ENCODE data around the gene VWC2L. TPM values are rescaled to one million over a fixed set of nuclear protein-coding genes. Genes with fewer than 3 reads are reported as not detected.

The VWC2L gene
- total and polyA plus RNA-seq, 4 donors, result not detected

DNA sequence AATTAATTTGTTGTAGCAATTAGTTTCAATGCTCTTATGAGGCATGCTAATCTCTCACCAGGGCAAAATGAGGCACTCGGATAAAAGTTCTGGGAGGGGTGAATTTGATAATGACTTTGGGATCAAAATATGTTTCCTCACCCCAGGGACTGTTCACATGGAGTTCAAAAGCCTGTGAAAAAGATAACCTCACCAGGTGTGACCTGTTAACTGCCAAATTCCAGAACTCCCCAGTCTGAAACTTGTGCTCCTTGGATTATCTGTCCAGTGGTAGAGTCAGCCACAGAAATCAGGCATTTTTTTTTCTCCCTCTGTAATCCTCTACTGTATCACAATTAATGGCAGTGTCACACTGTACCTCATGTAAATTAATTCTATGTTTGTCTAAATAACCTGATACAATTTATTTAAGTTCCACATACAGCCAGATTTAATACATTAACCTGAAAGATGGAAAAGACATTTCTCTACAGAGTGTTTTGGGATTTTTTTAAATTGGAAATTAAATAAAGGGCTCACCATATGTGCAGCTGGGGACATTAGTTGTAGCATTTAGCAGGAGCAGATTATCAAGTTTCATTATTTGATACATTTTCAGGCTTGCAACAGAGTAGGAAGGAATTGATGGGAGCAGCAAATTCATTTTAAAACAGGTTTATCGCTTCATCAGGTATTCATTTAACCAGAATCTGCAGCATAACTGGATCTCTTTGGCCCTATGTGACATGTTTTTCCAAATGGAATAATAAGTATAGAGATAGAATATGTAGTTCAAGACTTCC, 191.2 kb downstream of the VWC2L start:
- WGBS, result 88% methylated on average over 2 of the region's 2 CpGs
- H3K9me3 ChIP-seq (ENCODE audit: control insufficient read depth in 4 of 4, low read length in 3 of 4), result no peaks in the 10 kb centered on the region
- no peaks in the 10 kb centered on the region for H3K27me3 ChIP-seq (ENCODE audit: control insufficient read depth in 4 of 4, insufficient read depth in 4 of 4, low read length in 3 of 4)
- no peaks in the 10 kb centered on the region for H3K4me1 ChIP-seq (ENCODE audit: control insufficient read depth in 4 of 4, insufficient read depth in 4 of 4, low read length in 3 of 4)
- DNase-seq (ENCODE audit: low spot score), result no peak
- TF ChIP-seq EGR1 (IDR thresholded peaks at IDR 0.05; ENCODE audit: low read depth in 2 of 2) (no peak), YY1 (IDR thresholded peaks at IDR 0.05) (no peak), TAF1 (conservative IDR thresholded peaks at IDR 0.05) (no peak), FOXA2 (IDR thresholded peaks at IDR 0.05) (no peak), RAD21 (IDR thresholded peaks at IDR 0.05) (no peak), NR2F2 (IDR thresholded peaks at IDR 0.05) (no peak)
- TF ChIP-seq, protein P1, sequence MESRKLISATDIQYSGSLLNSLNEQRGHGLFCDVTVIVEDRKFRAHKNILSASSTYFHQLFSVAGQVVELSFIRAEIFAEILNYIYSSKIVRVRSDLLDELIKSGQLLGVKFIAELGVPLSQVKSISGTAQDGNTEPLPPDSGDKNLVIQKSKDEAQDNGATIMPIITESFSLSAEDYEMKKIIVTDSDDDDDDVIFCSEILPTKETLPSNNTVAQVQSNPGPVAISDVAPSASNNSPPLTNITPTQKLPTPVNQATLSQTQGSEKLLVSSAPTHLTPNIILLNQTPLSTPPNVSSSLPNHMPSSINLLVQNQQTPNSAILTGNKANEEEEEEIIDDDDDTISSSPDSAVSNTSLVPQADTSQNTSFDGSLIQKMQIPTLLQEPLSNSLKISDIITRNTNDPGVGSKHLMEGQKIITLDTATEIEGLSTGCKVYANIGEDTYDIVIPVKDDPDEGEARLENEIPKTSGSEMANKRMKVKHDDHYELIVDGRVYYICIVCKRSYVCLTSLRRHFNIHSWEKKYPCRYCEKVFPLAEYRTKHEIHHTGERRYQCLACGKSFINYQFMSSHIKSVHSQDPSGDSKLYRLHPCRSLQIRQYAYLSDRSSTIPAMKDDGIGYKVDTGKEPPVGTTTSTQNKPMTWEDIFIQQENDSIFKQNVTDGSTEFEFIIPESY (IDR thresholded peaks at IDR 0.05), result no peak
- H3K36me3 ChIP-seq (ENCODE audit: control insufficient read depth in 4 of 4, insufficient read depth in 3 of 4, low read depth in 1 of 4, low read length in 3 of 4), result no peaks in the 10 kb centered on the region
- no peak overlapping the region for H3K9ac ChIP-seq (ENCODE audit: low read depth in 1 of 2, low read length in 2 of 2)
- H3K27ac ChIP-seq (ENCODE audit: low read depth in 1 of 2, low read length in 2 of 2), result no peak overlapping the region
- no peak overlapping the region for H3K4me3 ChIP-seq (ENCODE audit: low read depth in 1 of 3, low read length in 3 of 3)

DNA sequence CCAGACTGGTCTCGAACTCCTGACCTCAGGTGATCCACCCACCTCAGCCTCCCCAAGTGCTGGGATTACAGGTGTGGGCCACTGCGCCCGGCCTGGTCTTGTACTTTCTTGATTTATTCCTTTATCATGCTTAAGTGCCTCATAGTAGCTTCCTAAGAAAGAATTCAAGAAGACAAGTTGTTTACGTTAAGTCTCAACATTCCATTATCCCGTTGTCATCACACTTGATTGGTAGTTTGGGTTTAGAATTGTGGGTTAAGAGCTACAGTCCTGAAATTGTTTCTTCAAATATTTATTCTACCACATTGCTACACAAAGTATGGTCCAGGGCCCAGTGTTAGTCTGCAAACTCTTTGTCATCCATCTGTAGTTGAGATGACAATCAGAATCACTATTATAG, 194.0 kb downstream of the VWC2L start:
- no peaks in the 10 kb centered on the region for H3K27me3 ChIP-seq (ENCODE audit: control insufficient read depth in 4 of 4, insufficient read depth in 4 of 4, low read length in 3 of 4)
- H3K4me3 ChIP-seq (ENCODE audit: low read depth in 1 of 3, low read length in 3 of 3), result no peak overlapping the region
- H3K27ac ChIP-seq (ENCODE audit: low read depth in 1 of 2, low read length in 2 of 2), result no peak overlapping the region
- no peaks in the 10 kb centered on the region for H3K36me3 ChIP-seq (ENCODE audit: control insufficient read depth in 4 of 4, insufficient read depth in 3 of 4, low read depth in 1 of 4, low read length in 3 of 4)
- TF ChIP-seq, protein P2, sequence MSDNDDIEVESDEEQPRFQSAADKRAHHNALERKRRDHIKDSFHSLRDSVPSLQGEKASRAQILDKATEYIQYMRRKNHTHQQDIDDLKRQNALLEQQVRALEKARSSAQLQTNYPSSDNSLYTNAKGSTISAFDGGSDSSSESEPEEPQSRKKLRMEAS (IDR thresholded peaks at IDR 0.05), result no peak
- TF ChIP-seq SP1 (IDR thresholded peaks at IDR 0.05) (no peak), RXRA (IDR thresholded peaks at IDR 0.05) (no peak), NR2F2 (IDR thresholded peaks at IDR 0.05) (no peak), EGR1 (IDR thresholded peaks at IDR 0.05; ENCODE audit: low read depth in 2 of 2) (no peak)
- no peak for DNase-seq (ENCODE audit: low spot score)
- no peaks in the 10 kb centered on the region for H3K4me1 ChIP-seq (ENCODE audit: control insufficient read depth in 4 of 4, insufficient read depth in 4 of 4, low read length in 3 of 4)
- H3K9me3 ChIP-seq (ENCODE audit: control insufficient read depth in 4 of 4, low read length in 3 of 4), result no peaks in the 10 kb centered on the region
- H3K9ac ChIP-seq (ENCODE audit: low read depth in 1 of 2, low read length in 2 of 2), result no peak overlapping the region
- 75% methylated on average over 5 of the region's 5 CpGs for WGBS

DNA sequence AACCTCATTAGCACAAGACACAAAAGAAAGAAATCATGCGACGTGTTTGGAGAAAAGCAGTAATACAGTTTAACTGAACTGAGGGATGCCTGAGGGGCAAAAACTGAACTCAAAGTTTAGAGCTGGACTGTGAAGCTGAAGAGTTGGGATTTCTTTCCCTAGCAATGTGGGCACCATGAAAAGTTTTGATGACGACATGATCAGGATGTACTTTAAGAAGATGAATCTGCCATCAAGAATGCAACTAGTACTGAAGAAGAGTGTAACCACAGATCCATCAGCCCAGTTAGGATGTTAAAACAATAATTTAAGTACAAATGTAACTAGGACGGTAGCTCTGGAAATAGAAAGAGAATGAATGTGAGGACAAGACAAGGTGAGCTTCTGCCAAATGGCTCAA, 196.2 kb downstream of the VWC2L start:
- no peak overlapping the region for H3K4me3 ChIP-seq (ENCODE audit: low read depth in 1 of 3, low read length in 3 of 3)
- WGBS, result 85% methylated on average over 4 of the region's 4 CpGs
- DNase-seq (ENCODE audit: low spot score), result no peak
- no peaks in the 10 kb centered on the region for H3K9me3 ChIP-seq (ENCODE audit: control insufficient read depth in 4 of 4, low read length in 3 of 4)
- no peak overlapping the region for H3K9ac ChIP-seq (ENCODE audit: low read depth in 1 of 2, low read length in 2 of 2)
- H3K4me1 ChIP-seq (ENCODE audit: control insufficient read depth in 4 of 4, insufficient read depth in 4 of 4, low read length in 3 of 4), result no peaks in the 10 kb centered on the region
- H3K27me3 ChIP-seq (ENCODE audit: control insufficient read depth in 4 of 4, insufficient read depth in 4 of 4, low read length in 3 of 4), result no peaks in the 10 kb centered on the region
- no peaks in the 10 kb centered on the region for H3K36me3 ChIP-seq (ENCODE audit: control insufficient read depth in 4 of 4, insufficient read depth in 3 of 4, low read depth in 1 of 4, low read length in 3 of 4)
- H3K27ac ChIP-seq (ENCODE audit: low read depth in 1 of 2, low read length in 2 of 2), result no peak overlapping the region
- TF ChIP-seq, protein P3, sequence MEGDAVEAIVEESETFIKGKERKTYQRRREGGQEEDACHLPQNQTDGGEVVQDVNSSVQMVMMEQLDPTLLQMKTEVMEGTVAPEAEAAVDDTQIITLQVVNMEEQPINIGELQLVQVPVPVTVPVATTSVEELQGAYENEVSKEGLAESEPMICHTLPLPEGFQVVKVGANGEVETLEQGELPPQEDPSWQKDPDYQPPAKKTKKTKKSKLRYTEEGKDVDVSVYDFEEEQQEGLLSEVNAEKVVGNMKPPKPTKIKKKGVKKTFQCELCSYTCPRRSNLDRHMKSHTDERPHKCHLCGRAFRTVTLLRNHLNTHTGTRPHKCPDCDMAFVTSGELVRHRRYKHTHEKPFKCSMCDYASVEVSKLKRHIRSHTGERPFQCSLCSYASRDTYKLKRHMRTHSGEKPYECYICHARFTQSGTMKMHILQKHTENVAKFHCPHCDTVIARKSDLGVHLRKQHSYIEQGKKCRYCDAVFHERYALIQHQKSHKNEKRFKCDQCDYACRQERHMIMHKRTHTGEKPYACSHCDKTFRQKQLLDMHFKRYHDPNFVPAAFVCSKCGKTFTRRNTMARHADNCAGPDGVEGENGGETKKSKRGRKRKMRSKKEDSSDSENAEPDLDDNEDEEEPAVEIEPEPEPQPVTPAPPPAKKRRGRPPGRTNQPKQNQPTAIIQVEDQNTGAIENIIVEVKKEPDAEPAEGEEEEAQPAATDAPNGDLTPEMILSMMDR (IDR thresholded peaks at IDR 0.05; ENCODE audit: low read depth, low read length, missing input control), result no peak
- TF ChIP-seq, protein P1 (IDR thresholded peaks at IDR 0.05), result no peak
- TF ChIP-seq EGR1 (IDR thresholded peaks at IDR 0.05; ENCODE audit: low read depth in 2 of 2) (no peak), YY1 (IDR thresholded peaks at IDR 0.05) (no peak), NR2F2 (IDR thresholded peaks at IDR 0.05) (no peak), TAF1 (conservative IDR thresholded peaks at IDR 0.05) (no peak), JUND (IDR thresholded peaks at IDR 0.05) (no peak), SP1 (IDR thresholded peaks at IDR 0.05) (no peak), HNF4A (conservative IDR thresholded peaks at IDR 0.05) (no peak), FOXA2 (IDR thresholded peaks at IDR 0.05) (no peak), HNF4G (IDR thresholded peaks at IDR 0.05) (no peak), RAD21 (IDR thresholded peaks at IDR 0.05) (no peak), RXRA (IDR thresholded peaks at IDR 0.05) (no peak)
- TF ChIP-seq, protein P2 (IDR thresholded peaks at IDR 0.05), result no peak
- TF ChIP-seq, protein P4, sequence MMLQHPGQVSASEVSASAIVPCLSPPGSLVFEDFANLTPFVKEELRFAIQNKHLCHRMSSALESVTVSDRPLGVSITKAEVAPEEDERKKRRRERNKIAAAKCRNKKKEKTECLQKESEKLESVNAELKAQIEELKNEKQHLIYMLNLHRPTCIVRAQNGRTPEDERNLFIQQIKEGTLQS (IDR thresholded peaks at IDR 0.05), result no peak
- TF ChIP-seq, protein P5, sequence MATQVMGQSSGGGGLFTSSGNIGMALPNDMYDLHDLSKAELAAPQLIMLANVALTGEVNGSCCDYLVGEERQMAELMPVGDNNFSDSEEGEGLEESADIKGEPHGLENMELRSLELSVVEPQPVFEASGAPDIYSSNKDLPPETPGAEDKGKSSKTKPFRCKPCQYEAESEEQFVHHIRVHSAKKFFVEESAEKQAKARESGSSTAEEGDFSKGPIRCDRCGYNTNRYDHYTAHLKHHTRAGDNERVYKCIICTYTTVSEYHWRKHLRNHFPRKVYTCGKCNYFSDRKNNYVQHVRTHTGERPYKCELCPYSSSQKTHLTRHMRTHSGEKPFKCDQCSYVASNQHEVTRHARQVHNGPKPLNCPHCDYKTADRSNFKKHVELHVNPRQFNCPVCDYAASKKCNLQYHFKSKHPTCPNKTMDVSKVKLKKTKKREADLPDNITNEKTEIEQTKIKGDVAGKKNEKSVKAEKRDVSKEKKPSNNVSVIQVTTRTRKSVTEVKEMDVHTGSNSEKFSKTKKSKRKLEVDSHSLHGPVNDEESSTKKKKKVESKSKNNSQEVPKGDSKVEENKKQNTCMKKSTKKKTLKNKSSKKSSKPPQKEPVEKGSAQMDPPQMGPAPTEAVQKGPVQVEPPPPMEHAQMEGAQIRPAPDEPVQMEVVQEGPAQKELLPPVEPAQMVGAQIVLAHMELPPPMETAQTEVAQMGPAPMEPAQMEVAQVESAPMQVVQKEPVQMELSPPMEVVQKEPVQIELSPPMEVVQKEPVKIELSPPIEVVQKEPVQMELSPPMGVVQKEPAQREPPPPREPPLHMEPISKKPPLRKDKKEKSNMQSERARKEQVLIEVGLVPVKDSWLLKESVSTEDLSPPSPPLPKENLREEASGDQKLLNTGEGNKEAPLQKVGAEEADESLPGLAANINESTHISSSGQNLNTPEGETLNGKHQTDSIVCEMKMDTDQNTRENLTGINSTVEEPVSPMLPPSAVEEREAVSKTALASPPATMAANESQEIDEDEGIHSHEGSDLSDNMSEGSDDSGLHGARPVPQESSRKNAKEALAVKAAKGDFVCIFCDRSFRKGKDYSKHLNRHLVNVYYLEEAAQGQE (IDR thresholded peaks at IDR 0.05), result no peak
